DOHH2 (cell line): ENCODE results near the gene CPNE5.

Experiments used
- H3F3A ChIP-seq: fragments of 200-600 bp; sonication (generic), shearing (Covaris generic); 2 replicates; pipeline ENCODE4 v1.6.0; 2016; ENCODE audit warnings: antibody characterized with exemption, mild to moderate bottlenecking; ENCODE audit not compliant: control insufficient read depth, insufficient read depth
- H3K27ac ChIP-seq: fragments of 200-600 bp; sonication (generic); 2 replicates; pipeline ENCODE4 v1.5.1; 2014; ENCODE audit warnings: low read depth, mild to moderate bottlenecking, low read length, moderate library complexity
- H3K27me3 ChIP-seq: fragments of 200-600 bp; sonication (generic); 2 replicates; pipeline ENCODE4 v1.6.1; 2014; ENCODE audit warnings: mild to moderate bottlenecking, low read length, mixed read lengths; ENCODE audit not compliant: control insufficient read depth
- H3K36me3 ChIP-seq: fragments of 200-600 bp; sonication (generic); 2 replicates; pipeline ENCODE4 v1.6.1; 2014; ENCODE audit warnings: mild to moderate bottlenecking, low read length, moderate library complexity, mixed read lengths; ENCODE audit not compliant: control insufficient read depth
- H3K4me1 ChIP-seq: fragments of 200-600 bp; sonication (generic); 2 replicates; pipeline ENCODE4 v1.6.1; 2014; ENCODE audit warnings: mild to moderate bottlenecking, low read length, mixed read lengths; ENCODE audit not compliant: control insufficient read depth
- H3K4me2 ChIP-seq: fragments of 200-600 bp; sonication (generic); 2 replicates; pipeline ENCODE4 v1.6.0; 2014; ENCODE audit warnings: mild to moderate bottlenecking, low read length, moderate library complexity
- H3K4me3 ChIP-seq: fragments of 200-600 bp; sonication (generic); 2 replicates; pipeline ENCODE4 v1.5.1; 2014; ENCODE audit warnings: mild to moderate bottlenecking, low read length, mixed read lengths
- H3K79me2 ChIP-seq: fragments of 200-600 bp; sonication (generic); 2 replicates; pipeline ENCODE4 v1.6.1; 2014; ENCODE audit warnings: mild to moderate bottlenecking, low read length, mixed read lengths; ENCODE audit not compliant: control insufficient read depth
- H3K9me2 ChIP-seq: fragments of 200-600 bp; sonication (generic); replicated peaks from 2 replicates; pipeline ENCODE4 v1.6.1; 2014; ENCODE audit warnings: mild to moderate bottlenecking, low read length, mixed read lengths; ENCODE audit not compliant: control insufficient read depth
- H3K9me3 ChIP-seq: fragments of 200-600 bp; sonication (generic); 2 replicates; pipeline ENCODE4 v1.6.1; 2014; ENCODE audit warnings: antibody characterized with exemption, low read length, mixed read lengths; ENCODE audit not compliant: control insufficient read depth, insufficient read depth
- H4K20me1 ChIP-seq: fragments of 200-600 bp; sonication (generic); 2 replicates; pipeline ENCODE4 v1.6.0; 2014; ENCODE audit warnings: low read depth, mild to moderate bottlenecking, antibody characterized with exemption, low read length, moderate library complexity; ENCODE audit not compliant: control insufficient read depth, insufficient read depth
- EZH2phosphoT487 ChIP-seq: fragments of 200-600 bp; sonication (generic); IDR thresholded peaks from 2 replicates; pipeline ENCODE4 v1.6.1; 2017; ENCODE audit warnings: borderline replicate concordance, mild to moderate bottlenecking, antibody characterized with exemption, low read length, moderate library complexity, mixed read lengths
- TF ChIP-seq, protein P1 (sequence below): fragments of 200-600 bp; sonication (generic); IDR thresholded peaks from one replicate; pipeline ENCODE4 v1.5.1; 2014; ENCODE audit warnings: antibody characterized with exemption, mild to moderate bottlenecking, low read depth, low read length; ENCODE audit not compliant: poor library complexity, severe bottlenecking

CPNE5 gene

DNA sequence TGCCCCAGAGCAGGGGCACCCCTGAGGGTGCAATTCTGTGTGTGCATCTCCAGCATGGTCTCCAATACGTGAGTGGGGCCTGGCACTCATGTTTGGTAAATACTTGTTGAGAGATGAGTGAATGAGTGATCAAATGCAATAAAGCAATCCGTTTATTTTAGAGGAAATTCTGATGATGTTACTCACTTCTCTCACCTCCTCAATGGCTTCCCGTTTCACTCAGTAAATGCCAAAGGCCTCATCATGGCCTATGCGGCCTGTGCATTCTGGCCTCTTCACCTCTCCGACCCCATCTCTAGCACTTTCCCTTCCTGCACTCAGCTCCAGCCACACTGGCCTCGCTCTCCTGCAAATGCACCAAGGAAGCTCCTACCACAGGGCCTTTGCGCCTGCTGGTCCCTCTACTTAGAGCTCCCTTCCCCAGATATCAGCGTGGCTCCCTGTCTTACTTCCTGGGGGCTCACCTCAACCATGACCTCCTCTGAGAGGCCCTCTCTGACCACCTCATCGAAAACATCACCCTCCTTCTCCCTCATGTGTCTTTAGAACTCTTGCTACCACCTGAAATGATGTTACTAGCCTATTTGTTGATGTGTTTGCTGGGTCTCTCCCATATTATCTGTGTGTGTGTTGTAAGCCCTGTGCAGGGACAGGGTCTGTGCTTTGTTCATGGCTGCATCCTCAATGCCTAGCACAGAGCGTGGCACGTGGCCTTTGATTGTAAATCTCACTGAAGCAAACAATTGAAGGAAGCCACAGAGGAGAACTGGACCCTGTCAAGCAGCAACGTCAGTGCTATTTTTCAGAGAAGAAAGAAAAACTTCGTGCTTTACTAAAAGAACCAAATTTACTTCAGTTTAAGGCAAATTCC lies 99.1 kb downstream of the CPNE5 start:
- Histone ChIP-seq H3K4me3 (no peak overlapping the region), H3K27me3 (peaks cover 11% of the 10 kb centered on the region; the same call in 1 of the 2 replicates), H3F3A (no peaks in the 10 kb centered on the region), H3K27ac (no peak overlapping the region), H3K4me1 (no peaks in the 10 kb centered on the region), H3K9me3 (no peaks in the 10 kb centered on the region), H4K20me1 (no peaks in the 10 kb centered on the region), H3K9me2 (no peaks in the 10 kb centered on the region), H3K36me3 (no peaks in the 10 kb centered on the region), H3K4me2 (no peak overlapping the region), H3K79me2 (no peaks in the 10 kb centered on the region)
- TF ChIP-seq, protein P1, sequence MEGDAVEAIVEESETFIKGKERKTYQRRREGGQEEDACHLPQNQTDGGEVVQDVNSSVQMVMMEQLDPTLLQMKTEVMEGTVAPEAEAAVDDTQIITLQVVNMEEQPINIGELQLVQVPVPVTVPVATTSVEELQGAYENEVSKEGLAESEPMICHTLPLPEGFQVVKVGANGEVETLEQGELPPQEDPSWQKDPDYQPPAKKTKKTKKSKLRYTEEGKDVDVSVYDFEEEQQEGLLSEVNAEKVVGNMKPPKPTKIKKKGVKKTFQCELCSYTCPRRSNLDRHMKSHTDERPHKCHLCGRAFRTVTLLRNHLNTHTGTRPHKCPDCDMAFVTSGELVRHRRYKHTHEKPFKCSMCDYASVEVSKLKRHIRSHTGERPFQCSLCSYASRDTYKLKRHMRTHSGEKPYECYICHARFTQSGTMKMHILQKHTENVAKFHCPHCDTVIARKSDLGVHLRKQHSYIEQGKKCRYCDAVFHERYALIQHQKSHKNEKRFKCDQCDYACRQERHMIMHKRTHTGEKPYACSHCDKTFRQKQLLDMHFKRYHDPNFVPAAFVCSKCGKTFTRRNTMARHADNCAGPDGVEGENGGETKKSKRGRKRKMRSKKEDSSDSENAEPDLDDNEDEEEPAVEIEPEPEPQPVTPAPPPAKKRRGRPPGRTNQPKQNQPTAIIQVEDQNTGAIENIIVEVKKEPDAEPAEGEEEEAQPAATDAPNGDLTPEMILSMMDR: no peak
- no peak for TF ChIP-seq EZH2phosphoT487

DNA sequence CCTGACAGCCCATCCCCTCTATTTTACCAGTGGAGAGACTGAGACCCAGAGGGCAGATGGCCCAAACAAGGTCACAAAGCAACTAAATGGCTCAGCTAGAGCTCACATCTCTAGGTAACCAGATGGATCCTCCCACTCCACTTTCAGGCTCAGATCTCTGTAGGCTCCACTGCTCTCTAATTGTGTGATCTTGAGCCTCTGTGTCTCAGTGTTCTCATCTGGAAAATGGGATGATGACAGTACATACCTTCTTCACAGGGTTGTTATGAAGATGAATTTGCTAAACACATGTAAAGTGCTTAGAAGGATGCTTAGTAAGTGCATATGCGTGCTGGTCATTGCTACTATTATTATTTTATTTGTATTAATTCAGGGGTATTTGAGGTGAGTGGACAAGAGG lies 101.1 kb downstream of the CPNE5 start:
- no peak overlapping the region for H3K4me2 ChIP-seq
- peaks cover 23% of the 10 kb centered on the region for H3K27me3 ChIP-seq
- no peaks in the 10 kb centered on the region for H3K79me2 ChIP-seq
- H3K36me3 ChIP-seq: no peaks in the 10 kb centered on the region
- TF ChIP-seq, protein P1: no peak
- TF ChIP-seq EZH2phosphoT487: no peak
- no peaks in the 10 kb centered on the region for H3K4me1 ChIP-seq
- H3K9me2 ChIP-seq: no peaks in the 10 kb centered on the region
- H3K9me3 ChIP-seq: no peaks in the 10 kb centered on the region
- no peaks in the 10 kb centered on the region for H3F3A ChIP-seq
- H3K4me3 ChIP-seq: no peak overlapping the region
- H4K20me1 ChIP-seq: no peaks in the 10 kb centered on the region
- H3K27ac ChIP-seq: no peak overlapping the region

DNA sequence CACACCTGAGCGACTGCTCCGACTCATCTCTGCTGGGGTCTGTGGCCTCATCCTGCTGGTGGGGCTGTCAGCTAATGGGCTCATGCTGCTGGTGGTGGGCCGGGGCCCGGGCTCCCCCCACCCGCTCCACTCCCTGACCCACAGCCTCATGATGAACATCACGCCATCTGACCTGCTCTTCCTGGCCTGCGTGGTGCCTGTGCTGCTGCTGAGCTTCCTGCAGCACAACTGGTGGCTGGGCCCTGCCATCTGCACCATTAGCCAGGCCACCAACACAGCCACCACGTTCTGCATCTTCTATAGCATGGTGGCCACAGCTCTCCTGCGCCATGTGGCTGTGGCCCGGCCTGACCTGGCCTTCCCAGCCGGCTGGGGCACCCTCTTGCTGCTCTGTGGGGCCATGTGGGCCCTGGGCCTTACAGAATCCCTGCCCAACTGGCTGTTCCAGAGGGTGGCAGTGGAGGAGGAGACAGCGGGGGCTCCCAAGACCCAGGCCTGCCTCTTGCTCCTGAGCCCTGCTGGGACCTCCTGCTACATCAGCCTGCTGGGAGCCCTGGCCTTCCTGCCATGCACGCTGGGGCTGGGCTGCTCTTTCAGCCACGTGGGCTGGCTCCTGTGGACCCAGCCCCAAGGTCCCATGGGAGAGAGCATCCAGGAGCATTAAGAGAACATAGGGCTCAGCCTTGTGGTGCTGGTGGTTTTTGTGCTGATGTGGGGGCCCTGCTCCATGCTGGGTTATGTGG lies 102.0 kb downstream of the CPNE5 start:
- Histone ChIP-seq H3K27me3 (peaks cover 28% of the 10 kb centered on the region), H3K79me2 (no peaks in the 10 kb centered on the region), H3F3A (no peaks in the 10 kb centered on the region), H3K9me3 (no peaks in the 10 kb centered on the region), H3K9me2 (no peaks in the 10 kb centered on the region), H4K20me1 (no peaks in the 10 kb centered on the region), H3K4me1 (no peaks in the 10 kb centered on the region), H3K4me2 (no peak overlapping the region), H3K36me3 (no peaks in the 10 kb centered on the region), H3K27ac (no peak overlapping the region), H3K4me3 (no peak overlapping the region)
- no peak for TF ChIP-seq EZH2phosphoT487
- TF ChIP-seq, protein P1: no peak
